Measurements from ENCODE around the gene FCRL4. TPM values are rescaled to one million over a fixed set of nuclear protein-coding genes. Genes with fewer than 3 reads are reported as not detected.

The FCRL4 gene
- total and polyA plus RNA-seq, 11 donors, result not detected

DNA sequence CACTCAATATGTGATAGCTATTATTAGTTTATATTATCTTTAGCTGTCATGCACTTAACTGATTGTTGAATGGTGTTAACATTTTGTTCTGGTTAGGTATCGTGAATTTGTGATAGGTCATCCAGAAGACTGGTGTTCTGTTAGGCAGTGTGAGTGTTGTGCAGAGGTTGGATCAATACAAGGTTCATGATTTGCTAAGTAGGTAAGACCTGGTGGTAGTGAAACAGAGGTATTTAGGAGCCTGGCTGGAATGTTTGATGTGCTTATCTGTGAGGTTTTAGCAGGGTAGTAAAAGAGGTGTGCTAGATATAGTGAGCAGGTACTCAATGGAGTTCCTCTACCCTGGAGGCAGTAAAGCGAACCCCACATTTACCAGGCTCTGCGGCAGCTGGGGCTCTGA lies 20.3 kb upstream of the FCRL4 start:
- intact Hi-C loops (cut with DNase I), result no loop called here
- ATAC-seq (no peak), DNase-seq (no peak)
- Histone ChIP-seq H3K4me3 (no peak overlapping the region), H3K36me3 (no peaks in the 10 kb centered on the region), H3K27ac (no peak overlapping the region), H3K27me3 (peaks cover 0 to 15% (median 0%) of the 10 kb centered on the region in 9 donors), H3K4me1 (no peaks in the 10 kb centered on the region), H3K9me3 (no peaks in the 10 kb centered on the region)
- WGBS, 4 donors, result 70 to 84% (median 72%) methylated on average over 3 of the region's 3 CpGs
- TF ChIP-seq CTCF (IDR thresholded peaks at IDR 0.05) (no peak), POLR2A (IDR thresholded peaks at IDR 0.05) (no peak)

DNA sequence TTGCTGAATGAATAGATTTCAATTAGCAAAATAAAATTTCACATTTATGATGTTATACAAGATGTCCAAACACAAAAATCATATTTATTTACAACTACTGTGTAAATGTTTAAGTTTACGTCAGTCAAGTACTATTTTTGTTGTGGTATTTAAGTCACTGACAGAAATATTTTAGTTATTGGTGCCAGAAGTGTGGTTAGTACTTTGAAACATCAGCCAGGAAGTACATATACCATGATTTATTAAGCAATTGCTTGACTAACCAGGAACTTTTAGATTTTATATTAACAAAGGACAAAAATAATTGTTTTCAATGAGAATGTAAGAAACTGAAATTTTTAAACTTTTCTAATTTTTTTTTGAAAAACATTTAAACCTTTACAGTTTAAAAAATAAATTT lies 2.4 kb upstream of the FCRL4 start:
- ATAC-seq (no peak), DNase-seq (no peak)
- no peaks in the 10 kb centered on the region for H3K9me3 ChIP-seq
- H3K27me3 ChIP-seq, result peaks cover 0 to 14% (median 0%) of the 10 kb centered on the region in 9 donors
- 62 to 84% (median 71%) methylated on average over 1 of the region's 1 CpG for WGBS, 4 donors
- no peak overlapping the region for H3K4me3 ChIP-seq
- intact Hi-C loops (cut with DNase I), result no loop called here
- no peaks in the 10 kb centered on the region for H3K36me3 ChIP-seq
- TF ChIP-seq POLR2A (IDR thresholded peaks at IDR 0.05) (no peak), CTCF (IDR thresholded peaks at IDR 0.05) (no peak)
- H3K4me1 ChIP-seq, result no peaks in the 10 kb centered on the region
- no peak overlapping the region for H3K27ac ChIP-seq

DNA sequence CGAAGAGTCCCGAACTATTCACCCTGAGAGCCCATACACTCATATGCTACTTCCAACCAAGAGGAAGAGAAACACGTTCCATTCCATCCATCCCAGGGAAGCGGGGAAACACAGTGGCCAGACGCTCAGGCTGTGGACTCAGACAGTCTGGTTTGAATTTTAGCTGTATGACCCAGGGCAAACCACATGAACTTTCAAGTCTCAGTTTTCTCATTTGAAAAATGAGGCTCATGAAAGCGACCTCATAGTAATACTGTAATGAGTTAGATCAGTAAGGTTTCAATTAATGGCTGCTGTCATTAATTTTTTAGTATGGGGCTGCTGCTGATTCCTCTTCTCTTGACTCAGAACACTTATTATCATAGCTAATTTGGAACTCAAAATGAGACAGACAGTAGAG lies 1.5 kb downstream of the FCRL4 start:
- intact Hi-C loops (cut with DNase I), result no loop called here
- no peak overlapping the region for H3K27ac ChIP-seq
- no peak for TF ChIP-seq CTCF (IDR thresholded peaks at IDR 0.05)
- TF ChIP-seq POLR2A (IDR thresholded peaks at IDR 0.05), result no peak
- no peak overlapping the region for H3K4me3 ChIP-seq
- 70 to 90% (median 80%) methylated on average over 6 of the region's 6 CpGs for WGBS, 4 donors
- no peak for ATAC-seq
- peaks cover 0 to 20% (median 0%) of the 10 kb centered on the region in 9 donors for H3K27me3 ChIP-seq
- DNase-seq, result no peak
- no peaks in the 10 kb centered on the region for H3K4me1 ChIP-seq
- H3K9me3 ChIP-seq, result no peaks in the 10 kb centered on the region
- no peaks in the 10 kb centered on the region for H3K36me3 ChIP-seq

GRCh38 chr1:157595356-157595755 lies 2.5 kb downstream of the FCRL4 start:
- WGBS, 4 donors, result 35 to 70% (median 51%) methylated on average over 2 of the region's 2 CpGs
- intact Hi-C loops (cut with DNase I), result no loop called here

More at GRCh38 chr1:157595356-157595755, 2.5 kb downstream of the FCRL4 start:
- H3K9me3 ChIP-seq, result no peaks in the 10 kb centered on the region
- no peak overlapping the region for H3K27ac ChIP-seq
- H3K4me3 ChIP-seq, result no peak overlapping the region
- DNase-seq (no peak), ATAC-seq (no peak)
- no peaks in the 10 kb centered on the region for H3K36me3 ChIP-seq
- no peak for TF ChIP-seq CTCF (IDR thresholded peaks at IDR 0.05)
- no peak for TF ChIP-seq POLR2A (IDR thresholded peaks at IDR 0.05)
- peaks cover 0 to 29% (median 0%) of the 10 kb centered on the region in 9 donors for H3K27me3 ChIP-seq
- H3K4me1 ChIP-seq, result no peaks in the 10 kb centered on the region

All from heart left ventricle (tissue), 16 donors.